KMS-11 (cell line): ENCODE data around the gene MCTP1.

Source experiments
- H2AFZ ChIP-seq: fragments of 200-600 bp; sonication (generic); 2 replicates; pipeline ENCODE4 v1.6.1; 2016; ENCODE audit warnings: antibody characterized with exemption, mixed run types, low read depth
- H3K27ac ChIP-seq: fragments of 200-600 bp; sonication (generic); 2 replicates; pipeline ENCODE4 v1.6.1; 2016; ENCODE audit warnings: mild to moderate bottlenecking, mixed run types
- H3K27me3 ChIP-seq: fragments of 200-600 bp; sonication (generic); 2 replicates; pipeline ENCODE4 v1.6.1; 2017; ENCODE audit warnings: mild to moderate bottlenecking, low read depth, mixed run types, moderate library complexity; ENCODE audit not compliant: insufficient read depth
- H3K36me3 ChIP-seq: fragments of 200-600 bp; sonication (generic); 2 replicates; pipeline ENCODE4 v1.6.1; 2017; ENCODE audit warnings: mild to moderate bottlenecking, mixed run types; ENCODE audit not compliant: insufficient read depth
- H3K4me1 ChIP-seq: fragments of 200-600 bp; sonication (generic); 2 replicates; pipeline ENCODE4 v1.6.1; 2016; ENCODE audit warnings: mild to moderate bottlenecking, low read depth, mixed run types; ENCODE audit not compliant: poor library complexity, severe bottlenecking
- H3K4me2 ChIP-seq: fragments of 200-600 bp; sonication (generic); 2 replicates; pipeline ENCODE4 v1.7.0; 2016; ENCODE audit warnings: mild to moderate bottlenecking, mixed run types
- H3K4me3 ChIP-seq: fragments of 200-600 bp; sonication (generic); IDR thresholded peaks from 2 replicates; pipeline ENCODE4 v1.6.1; 2017; ENCODE audit warnings: low read depth, low read length, mixed read lengths; ENCODE audit not compliant: insufficient read depth
- H3K79me2 ChIP-seq: fragments of 200-600 bp; sonication (generic); 2 replicates; pipeline ENCODE4 v1.6.1; 2016; ENCODE audit warnings: low read depth, mixed run types; ENCODE audit not compliant: insufficient read depth
- H3K9ac ChIP-seq: fragments of 200-600 bp; sonication (generic); 2 replicates; pipeline ENCODE4 v1.6.1; 2016; ENCODE audit warnings: mild to moderate bottlenecking, mixed run types
- H4K20me1 ChIP-seq: fragments of 200-600 bp; sonication (generic); 2 replicates; pipeline ENCODE4 v1.6.1; 2016; ENCODE audit warnings: mild to moderate bottlenecking, mixed run types; ENCODE audit not compliant: insufficient read depth
- TF ChIP-seq, protein P1 (sequence below): fragments of 200-600 bp; sonication (generic); conservative IDR thresholded peaks from 2 replicates; pipeline ENCODE4 v1.6.1; 2017; ENCODE audit warnings: low read depth, mild to moderate bottlenecking, antibody characterized with exemption, low read length, moderate library complexity, mixed read lengths

The MCTP1 gene

DNA sequence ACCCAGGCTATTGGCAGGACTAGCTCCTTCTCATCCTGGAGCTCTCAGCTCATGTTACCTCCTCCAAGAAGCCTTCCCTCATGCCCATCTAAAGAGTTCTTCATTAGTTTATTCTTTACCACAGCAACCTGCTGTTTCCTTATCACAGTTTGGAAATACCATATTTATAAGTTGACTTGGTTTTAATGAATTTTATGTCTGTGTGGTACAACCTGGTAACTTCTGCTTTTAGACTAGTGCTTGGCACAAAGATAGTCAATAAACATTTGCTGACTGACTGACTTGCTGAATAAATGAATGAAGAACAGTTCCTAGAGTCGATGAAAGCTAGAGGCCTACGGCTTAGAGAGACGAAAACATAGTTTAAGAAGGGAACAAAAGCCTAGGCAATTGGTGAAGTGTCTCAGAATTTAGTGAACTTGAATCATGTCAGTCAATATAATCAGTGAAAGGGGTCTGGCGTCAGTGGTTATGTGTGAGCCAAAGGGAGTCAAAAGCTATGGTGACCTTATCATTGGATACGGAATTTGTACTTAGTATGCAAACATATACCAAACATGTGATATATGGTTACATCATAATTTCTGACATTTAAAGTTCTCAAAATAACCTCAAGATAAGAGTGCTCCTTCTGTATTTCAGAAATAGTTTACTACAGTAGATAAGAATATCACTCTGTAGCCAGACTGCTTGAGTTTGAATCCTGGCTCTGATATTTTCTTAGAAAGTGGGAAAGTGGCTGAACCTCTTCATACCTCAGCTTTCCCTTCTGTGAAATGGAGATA is 239.5 kb downstream of the MCTP1 start:
- no peaks in the 10 kb centered on the region for H3K4me1 ChIP-seq
- H4K20me1 ChIP-seq: no peaks in the 10 kb centered on the region
- H3K36me3 ChIP-seq: no peaks in the 10 kb centered on the region
- H3K4me2 ChIP-seq: no peak overlapping the region
- no peaks in the 10 kb centered on the region for H3K27me3 ChIP-seq
- TF ChIP-seq, protein P1, sequence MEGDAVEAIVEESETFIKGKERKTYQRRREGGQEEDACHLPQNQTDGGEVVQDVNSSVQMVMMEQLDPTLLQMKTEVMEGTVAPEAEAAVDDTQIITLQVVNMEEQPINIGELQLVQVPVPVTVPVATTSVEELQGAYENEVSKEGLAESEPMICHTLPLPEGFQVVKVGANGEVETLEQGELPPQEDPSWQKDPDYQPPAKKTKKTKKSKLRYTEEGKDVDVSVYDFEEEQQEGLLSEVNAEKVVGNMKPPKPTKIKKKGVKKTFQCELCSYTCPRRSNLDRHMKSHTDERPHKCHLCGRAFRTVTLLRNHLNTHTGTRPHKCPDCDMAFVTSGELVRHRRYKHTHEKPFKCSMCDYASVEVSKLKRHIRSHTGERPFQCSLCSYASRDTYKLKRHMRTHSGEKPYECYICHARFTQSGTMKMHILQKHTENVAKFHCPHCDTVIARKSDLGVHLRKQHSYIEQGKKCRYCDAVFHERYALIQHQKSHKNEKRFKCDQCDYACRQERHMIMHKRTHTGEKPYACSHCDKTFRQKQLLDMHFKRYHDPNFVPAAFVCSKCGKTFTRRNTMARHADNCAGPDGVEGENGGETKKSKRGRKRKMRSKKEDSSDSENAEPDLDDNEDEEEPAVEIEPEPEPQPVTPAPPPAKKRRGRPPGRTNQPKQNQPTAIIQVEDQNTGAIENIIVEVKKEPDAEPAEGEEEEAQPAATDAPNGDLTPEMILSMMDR: no peak
- H3K9ac ChIP-seq: no peak overlapping the region
- no peak overlapping the region for H3K27ac ChIP-seq
- H3K4me3 ChIP-seq: no peak overlapping the region
- H3K79me2 ChIP-seq: no peaks in the 10 kb centered on the region
- no peak overlapping the region for H2AFZ ChIP-seq

DNA sequence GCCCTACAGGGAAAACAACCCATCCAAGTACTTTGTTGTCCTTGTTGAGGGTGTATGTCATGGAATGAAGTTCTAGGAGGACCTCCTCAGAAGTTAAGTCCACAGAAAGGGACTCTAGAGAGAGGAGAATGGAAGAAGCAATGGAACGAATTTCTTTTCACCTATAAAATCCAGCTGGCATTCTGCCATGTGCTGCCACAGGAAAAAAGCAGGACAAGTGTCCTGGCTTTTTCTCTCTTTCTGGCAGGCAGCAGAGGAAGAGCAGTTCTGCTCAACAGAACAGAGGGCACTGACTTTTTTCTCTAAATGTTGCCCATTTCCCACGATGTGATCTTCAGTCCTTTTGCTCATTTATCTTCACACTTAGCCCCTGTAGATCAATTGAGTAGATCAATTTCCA is 240.8 kb downstream of the MCTP1 start:
- Histone ChIP-seq H3K4me2 (no peak overlapping the region), H3K4me3 (no peak overlapping the region), H3K27me3 (no peaks in the 10 kb centered on the region), H3K36me3 (no peaks in the 10 kb centered on the region), H3K4me1 (no peaks in the 10 kb centered on the region), H2AFZ (no peak overlapping the region), H3K79me2 (no peaks in the 10 kb centered on the region), H3K9ac (no peak overlapping the region), H4K20me1 (no peaks in the 10 kb centered on the region), H3K27ac (no peak overlapping the region)
- TF ChIP-seq, protein P1: no peak

DNA sequence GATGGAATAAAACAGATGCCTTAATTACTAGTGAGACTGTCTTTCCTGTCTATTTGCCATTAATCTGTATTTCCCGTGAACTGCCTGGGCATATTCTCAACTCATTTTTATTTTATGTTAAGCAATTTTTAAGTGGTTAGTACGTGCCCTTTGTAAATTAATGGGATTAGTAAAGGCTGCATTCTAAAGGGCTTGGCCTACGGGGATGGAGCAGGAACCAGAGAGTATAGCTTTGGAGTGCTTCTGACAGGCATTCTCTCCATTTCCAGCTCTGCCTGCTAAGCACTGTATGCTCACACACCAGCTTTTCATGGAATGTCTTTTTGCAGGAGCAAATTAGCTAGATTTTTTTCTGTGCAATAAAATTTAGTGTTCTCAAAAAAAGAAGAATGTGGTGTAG is 241.2 kb downstream of the MCTP1 start:
- TF ChIP-seq, protein P1: no peak
- no peak overlapping the region for H2AFZ ChIP-seq
- H3K36me3 ChIP-seq: no peaks in the 10 kb centered on the region
- no peaks in the 10 kb centered on the region for H3K4me1 ChIP-seq
- no peaks in the 10 kb centered on the region for H3K27me3 ChIP-seq
- no peaks in the 10 kb centered on the region for H3K79me2 ChIP-seq
- no peak overlapping the region for H3K4me3 ChIP-seq
- no peak overlapping the region for H3K9ac ChIP-seq
- H3K4me2 ChIP-seq: no peak overlapping the region
- no peak overlapping the region for H3K27ac ChIP-seq
- no peaks in the 10 kb centered on the region for H4K20me1 ChIP-seq

DNA sequence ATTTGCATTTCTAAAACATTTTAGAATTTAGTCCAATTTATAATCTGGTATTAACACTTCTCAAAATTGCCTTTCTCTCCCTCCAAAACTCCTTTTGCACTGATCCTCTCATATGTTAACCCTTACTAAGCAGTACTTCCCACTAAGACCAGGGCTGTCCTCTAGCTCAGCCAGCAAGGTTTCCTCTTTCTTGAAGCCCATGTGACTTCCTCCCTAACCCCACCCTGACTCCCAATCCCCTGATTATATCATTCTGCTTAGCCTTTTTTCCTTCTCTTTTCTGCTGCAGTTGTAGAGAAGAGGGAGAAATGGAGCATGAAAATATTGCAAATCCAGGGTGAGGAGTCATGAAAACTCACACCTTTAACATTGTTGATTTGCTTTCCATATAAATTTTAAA is 241.7 kb downstream of the MCTP1 start:
- no peaks in the 10 kb centered on the region for H4K20me1 ChIP-seq
- TF ChIP-seq, protein P1: no peak

More for the DNA sequence above, 241.7 kb downstream of the MCTP1 start:
- H3K79me2 ChIP-seq: no peaks in the 10 kb centered on the region
- H3K4me2 ChIP-seq: no peak overlapping the region
- H3K9ac ChIP-seq: no peak overlapping the region
- H3K4me1 ChIP-seq: no peaks in the 10 kb centered on the region
- H2AFZ ChIP-seq: no peak overlapping the region
- no peak overlapping the region for H3K27ac ChIP-seq
- H3K27me3 ChIP-seq: no peaks in the 10 kb centered on the region
- H3K36me3 ChIP-seq: no peaks in the 10 kb centered on the region
- no peak overlapping the region for H3K4me3 ChIP-seq
